GM23338 (cell line): ENCODE measurements around the gene FLNB. TPM values are rescaled to one million over a fixed set of nuclear protein-coding genes. Genes with fewer than 3 reads are reported as not detected.

ENCODE experiments used
- ATAC-seq: fragments of 200-7000 bp; cut with Tn5 transposase; 3 replicates; pipeline ENCODE4 v1.9.1; 2020
- DNase-seq: peaks from one replicate; pipeline ENCODE4 v3.0.0-alpha.2; 2015; ENCODE audit warnings: low spot score
- H2AFZ ChIP-seq: fragments of 200-600 bp; sonication (generic); 2 replicates; pipeline ENCODE4 v1.8.0; 2016; ENCODE audit warnings: antibody characterized with exemption, mild to moderate bottlenecking, moderate library complexity
- H3F3A ChIP-seq: fragments of 200-600 bp; sonication (generic); replicated peaks from 2 replicates; pipeline ENCODE4 v1.8.0; 2017; ENCODE audit warnings: antibody characterized with exemption, mixed run types, low read depth
- H3K27ac ChIP-seq: fragments of 200-600 bp; sonication (generic); 2 replicates; pipeline ENCODE4 v1.6.1; 2016; ENCODE audit warnings: low read depth
- H3K27me3 ChIP-seq: fragments of 200-600 bp; sonication (generic); 2 replicates; pipeline ENCODE4 v1.8.0; 2016; ENCODE audit warnings: mild to moderate bottlenecking, mixed run types, moderate library complexity; ENCODE audit not compliant: insufficient read depth
- H3K36me3 ChIP-seq: fragments of 200-600 bp; sonication (generic); 2 replicates; pipeline ENCODE4 v1.8.0; 2016; ENCODE audit warnings: mild to moderate bottlenecking; ENCODE audit not compliant: insufficient read depth
- H3K4me1 ChIP-seq: fragments of 200-600 bp; sonication (generic); 2 replicates; pipeline ENCODE4 v1.8.0; 2016; ENCODE audit warnings: mild to moderate bottlenecking, moderate library complexity; ENCODE audit not compliant: insufficient read depth
- H3K4me2 ChIP-seq: fragments of 200-600 bp; sonication (generic); 2 replicates; pipeline ENCODE4 v1.7.1; 2017; ENCODE audit warnings: mixed run types
- H3K4me3 ChIP-seq: fragments of 200-600 bp; sonication (generic); 2 replicates; pipeline ENCODE4 v1.6.1; 2016; ENCODE audit warnings: mixed run types
- H3K79me2 ChIP-seq: fragments of 200-600 bp; sonication (generic); replicated peaks from 2 replicates; pipeline ENCODE4 v1.8.0; 2017; ENCODE audit warnings: mild to moderate bottlenecking; ENCODE audit not compliant: insufficient read depth
- H3K9me2 ChIP-seq: fragments of 200-600 bp; sonication (generic); 2 replicates; pipeline ENCODE4 v1.8.0; 2017; ENCODE audit not compliant: insufficient read depth
- H4K20me1 ChIP-seq: fragments of 200-600 bp; sonication (generic); replicated peaks from 2 replicates; pipeline ENCODE4 v1.8.0; 2017; ENCODE audit warnings: mild to moderate bottlenecking; ENCODE audit not compliant: insufficient read depth
- H3K27ac Mint-ChIP-seq: 2 replicates; pipeline ENCODE4 v1.8.0; 2020; ENCODE audit warnings: inconsistent platforms, mild to moderate bottlenecking, moderate library complexity, mixed read lengths
- H3K27me3 Mint-ChIP-seq: 3 replicates; pipeline ENCODE4 v1.8.0; 2022; ENCODE audit warnings: low read depth, mild to moderate bottlenecking, moderate library complexity, mixed read lengths, inconsistent platforms; ENCODE audit not compliant: insufficient read depth, poor library complexity
- H3K36me3 Mint-ChIP-seq: 3 replicates; pipeline ENCODE4 v1.8.0; 2021; ENCODE audit warnings: low read depth, mild to moderate bottlenecking, inconsistent platforms, moderate library complexity, mixed read lengths
- H3K4me1 Mint-ChIP-seq: 3 replicates; pipeline ENCODE4 v1.8.0; 2020; ENCODE audit warnings: mild to moderate bottlenecking, inconsistent platforms, mixed read lengths
- H3K4me3 Mint-ChIP-seq: 3 replicates; pipeline ENCODE4 v1.8.0; 2021; ENCODE audit warnings: moderate library complexity, mild to moderate bottlenecking, inconsistent platforms, mixed read lengths
- H3K9me3 Mint-ChIP-seq: 3 replicates; pipeline ENCODE4 v1.8.0; 2020; ENCODE audit warnings: moderate library complexity, mild to moderate bottlenecking, inconsistent platforms, mixed read lengths
- CREB1 ChIP-seq: fragments of 250-450 bp; sonication (Bioruptor Pico); IDR thresholded peaks from 2 replicates; pipeline ENCODE4 v1.5.0; 2020; ENCODE audit warnings: low read depth, mild to moderate bottlenecking, moderate library complexity
- EZH2 ChIP-seq: fragments of 200-600 bp; sonication (generic); IDR thresholded peaks from one replicate; pipeline ENCODE4 v1.8.0; 2017; ENCODE audit warnings: antibody characterized with exemption, mild to moderate bottlenecking, low read depth; ENCODE audit not compliant: unreplicated experiment
- EZH2phosphoT487 ChIP-seq: fragments of 200-600 bp; sonication (generic); IDR thresholded peaks from one replicate; pipeline ENCODE4 v1.8.1; 2018; ENCODE audit warnings: antibody characterized with exemption; ENCODE audit not compliant: unreplicated experiment
- JUNB ChIP-seq: IDR thresholded peaks from one replicate; pipeline ENCODE4 v1.6.1; 2016; ENCODE audit warnings: antibody characterized with exemption; ENCODE audit not compliant: unreplicated experiment
- NANOG ChIP-seq: IDR thresholded peaks from 2 replicates; pipeline ENCODE4 v1.6.1; 2016; ENCODE audit warnings: antibody characterized with exemption, borderline replicate concordance
- POLR2AphosphoS5 ChIP-seq: IDR thresholded peaks from 2 replicates; pipeline ENCODE4 v1.6.1; 2016; ENCODE audit warnings: antibody characterized with exemption, low read depth
- STAT1 ChIP-seq: IDR thresholded peaks from one replicate; pipeline ENCODE4 v1.6.1; 2016; ENCODE audit warnings: antibody characterized with exemption; ENCODE audit not compliant: unreplicated experiment
- ZNF114 ChIP-seq: fragments of 250-450 bp; sonication (Bioruptor Pico); IDR thresholded peaks from 2 replicates; pipeline ENCODE4 v1.5.0; 2020; ENCODE audit warnings: mild to moderate bottlenecking, moderate library complexity
- ZNF331 ChIP-seq: fragments of 250-450 bp; sonication (Bioruptor Pico); IDR thresholded peaks from 2 replicates; pipeline ENCODE4 v1.5.0; 2020; ENCODE audit warnings: low read depth, mild to moderate bottlenecking, moderate library complexity
- polyA plus RNA-seq: library from polyadenylated mRNA; unstranded; fragments of >200 nt; fragmentation: Nextera tagmentation; extraction: Ambion mirVana; gene quantifications from 2 replicates; pipeline ENCODE4 v1.2.1, GENCODE V29; 2016
- total RNA-seq: library from RNA; depleted of rRNA; stranded (reverse); fragments of >200 nt; shearing (Covaris generic); gene quantifications from 2 replicates; pipeline ENCODE4 v1.2.3, GENCODE V29; 2014
- TF ChIP-seq, protein P1 (sequence below), 2 experiments: fragments of 200-600 bp in 1 of 2; sonication (generic) in 1 of 2; conservative IDR thresholded peaks; 2 replicates each; pipeline versions ENCODE4 v1.5.1 to v1.6.1; 2016 to 2017; ENCODE audit warnings: antibody characterized with exemption in 2 of 2, low read depth in 2 of 2, mild to moderate bottlenecking in 2 of 2, moderate library complexity in 1 of 2
- TF ChIP-seq, protein P2 (sequence below): fragments of 250-450 bp; sonication (Bioruptor Pico); IDR thresholded peaks from 2 replicates; pipeline ENCODE4 v1.5.0; 2020; ENCODE audit warnings: mild to moderate bottlenecking, moderate library complexity
- TF ChIP-seq, protein P3 (sequence below): IDR thresholded peaks from one replicate; pipeline ENCODE4 v1.6.1; 2018; ENCODE audit warnings: antibody characterized with exemption; ENCODE audit not compliant: unreplicated experiment
- TF ChIP-seq, protein P4 (sequence below): IDR thresholded peaks from 2 replicates; pipeline ENCODE4 v1.6.1; 2016; ENCODE audit warnings: antibody characterized with exemption

The FLNB gene
- total and polyA plus RNA-seq, 2 experiments from 2014 or later = 39.7 to 179 TPM

- Histone ChIP-seq H3K27ac (peak overlapping the region; percentile 72; the same call in 1 of the 2 replicates), H2AFZ (no peak overlapping the region), H3K36me3 (no peaks in the 10 kb centered on the region), H3K79me2 (peaks cover 97% of the 10 kb centered on the region), H3K4me1 (peaks cover 43% of the 10 kb centered on the region), H4K20me1 (peaks cover 9% of the 10 kb centered on the region; the same call in 1 of the 2 replicates), H3K4me3 (no peak overlapping the region), H3K4me2 (no peak overlapping the region), H3K9me2 (no peaks in the 10 kb centered on the region), H3F3A (no peaks in the 10 kb centered on the region), H3K27me3 (no peaks in the 10 kb centered on the region)
- TF ChIP-seq, protein P1, sequence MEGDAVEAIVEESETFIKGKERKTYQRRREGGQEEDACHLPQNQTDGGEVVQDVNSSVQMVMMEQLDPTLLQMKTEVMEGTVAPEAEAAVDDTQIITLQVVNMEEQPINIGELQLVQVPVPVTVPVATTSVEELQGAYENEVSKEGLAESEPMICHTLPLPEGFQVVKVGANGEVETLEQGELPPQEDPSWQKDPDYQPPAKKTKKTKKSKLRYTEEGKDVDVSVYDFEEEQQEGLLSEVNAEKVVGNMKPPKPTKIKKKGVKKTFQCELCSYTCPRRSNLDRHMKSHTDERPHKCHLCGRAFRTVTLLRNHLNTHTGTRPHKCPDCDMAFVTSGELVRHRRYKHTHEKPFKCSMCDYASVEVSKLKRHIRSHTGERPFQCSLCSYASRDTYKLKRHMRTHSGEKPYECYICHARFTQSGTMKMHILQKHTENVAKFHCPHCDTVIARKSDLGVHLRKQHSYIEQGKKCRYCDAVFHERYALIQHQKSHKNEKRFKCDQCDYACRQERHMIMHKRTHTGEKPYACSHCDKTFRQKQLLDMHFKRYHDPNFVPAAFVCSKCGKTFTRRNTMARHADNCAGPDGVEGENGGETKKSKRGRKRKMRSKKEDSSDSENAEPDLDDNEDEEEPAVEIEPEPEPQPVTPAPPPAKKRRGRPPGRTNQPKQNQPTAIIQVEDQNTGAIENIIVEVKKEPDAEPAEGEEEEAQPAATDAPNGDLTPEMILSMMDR (conservative IDR thresholded peaks at IDR 0.05; ENCODE audit: low read depth in 2 of 2) = no peak
- TF ChIP-seq, protein P2, sequence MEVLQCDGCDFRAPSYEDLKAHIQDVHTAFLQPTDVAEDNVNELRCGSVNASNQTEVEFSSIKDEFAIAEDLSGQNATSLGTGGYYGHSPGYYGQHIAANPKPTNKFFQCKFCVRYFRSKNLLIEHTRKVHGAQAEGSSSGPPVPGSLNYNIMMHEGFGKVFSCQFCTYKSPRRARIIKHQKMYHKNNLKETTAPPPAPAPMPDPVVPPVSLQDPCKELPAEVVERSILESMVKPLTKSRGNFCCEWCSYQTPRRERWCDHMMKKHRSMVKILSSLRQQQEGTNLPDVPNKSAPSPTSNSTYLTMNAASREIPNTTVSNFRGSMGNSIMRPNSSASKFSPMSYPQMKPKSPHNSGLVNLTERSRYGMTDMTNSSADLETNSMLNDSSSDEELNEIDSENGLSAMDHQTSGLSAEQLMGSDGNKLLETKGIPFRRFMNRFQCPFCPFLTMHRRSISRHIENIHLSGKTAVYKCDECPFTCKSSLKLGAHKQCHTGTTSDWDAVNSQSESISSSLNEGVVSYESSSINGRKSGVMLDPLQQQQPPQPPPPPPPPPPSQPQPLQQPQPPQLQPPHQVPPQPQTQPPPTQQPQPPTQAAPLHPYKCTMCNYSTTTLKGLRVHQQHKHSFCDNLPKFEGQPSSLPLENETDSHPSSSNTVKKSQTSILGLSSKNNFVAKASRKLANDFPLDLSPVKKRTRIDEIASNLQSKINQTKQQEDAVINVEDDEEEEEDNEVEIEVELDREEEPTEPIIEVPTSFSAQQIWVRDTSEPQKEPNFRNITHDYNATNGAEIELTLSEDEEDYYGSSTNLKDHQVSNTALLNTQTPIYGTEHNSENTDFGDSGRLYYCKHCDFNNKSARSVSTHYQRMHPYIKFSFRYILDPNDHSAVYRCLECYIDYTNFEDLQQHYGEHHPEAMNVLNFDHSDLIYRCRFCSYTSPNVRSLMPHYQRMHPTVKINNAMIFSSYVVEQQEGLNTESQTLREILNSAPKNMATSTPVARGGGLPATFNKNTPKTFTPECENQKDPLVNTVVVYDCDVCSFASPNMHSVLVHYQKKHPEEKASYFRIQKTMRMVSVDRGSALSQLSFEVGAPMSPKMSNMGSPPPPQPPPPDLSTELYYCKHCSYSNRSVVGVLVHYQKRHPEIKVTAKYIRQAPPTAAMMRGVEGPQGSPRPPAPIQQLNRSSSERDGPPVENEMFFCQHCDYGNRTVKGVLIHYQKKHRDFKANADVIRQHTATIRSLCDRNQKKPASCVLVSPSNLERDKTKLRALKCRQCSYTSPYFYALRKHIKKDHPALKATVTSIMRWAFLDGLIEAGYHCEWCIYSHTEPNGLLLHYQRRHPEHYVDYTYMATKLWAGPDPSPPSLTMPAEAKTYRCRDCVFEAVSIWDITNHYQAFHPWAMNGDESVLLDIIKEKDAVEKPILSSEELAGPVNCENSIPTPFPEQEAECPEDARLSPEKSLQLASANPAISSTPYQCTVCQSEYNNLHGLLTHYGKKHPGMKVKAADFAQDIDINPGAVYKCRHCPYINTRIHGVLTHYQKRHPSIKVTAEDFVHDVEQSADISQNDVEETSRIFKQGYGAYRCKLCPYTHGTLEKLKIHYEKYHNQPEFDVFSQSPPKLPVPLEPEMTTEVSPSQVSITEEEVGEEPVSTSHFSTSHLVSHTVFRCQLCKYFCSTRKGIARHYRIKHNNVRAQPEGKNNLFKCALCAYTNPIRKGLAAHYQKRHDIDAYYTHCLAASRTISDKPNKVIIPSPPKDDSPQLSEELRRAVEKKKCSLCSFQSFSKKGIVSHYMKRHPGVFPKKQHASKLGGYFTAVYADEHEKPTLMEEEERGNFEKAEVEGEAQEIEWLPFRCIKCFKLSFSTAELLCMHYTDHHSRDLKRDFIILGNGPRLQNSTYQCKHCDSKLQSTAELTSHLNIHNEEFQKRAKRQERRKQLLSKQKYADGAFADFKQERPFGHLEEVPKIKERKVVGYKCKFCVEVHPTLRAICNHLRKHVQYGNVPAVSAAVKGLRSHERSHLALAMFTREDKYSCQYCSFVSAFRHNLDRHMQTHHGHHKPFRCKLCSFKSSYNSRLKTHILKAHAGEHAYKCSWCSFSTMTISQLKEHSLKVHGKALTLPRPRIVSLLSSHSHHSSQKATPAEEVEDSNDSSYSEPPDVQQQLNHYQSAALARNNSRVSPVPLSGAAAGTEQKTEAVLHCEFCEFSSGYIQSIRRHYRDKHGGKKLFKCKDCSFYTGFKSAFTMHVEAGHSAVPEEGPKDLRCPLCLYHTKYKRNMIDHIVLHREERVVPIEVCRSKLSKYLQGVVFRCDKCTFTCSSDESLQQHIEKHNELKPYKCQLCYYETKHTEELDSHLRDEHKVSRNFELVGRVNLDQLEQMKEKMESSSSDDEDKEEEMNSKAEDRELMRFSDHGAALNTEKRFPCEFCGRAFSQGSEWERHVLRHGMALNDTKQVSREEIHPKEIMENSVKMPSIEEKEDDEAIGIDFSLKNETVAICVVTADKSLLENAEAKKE = no peak
- TF ChIP-seq ZNF331 (CRISPR knock-in tag) = no peak
- no peak for TF ChIP-seq STAT1
- no peak for TF ChIP-seq JUNB
- no peak for TF ChIP-seq ZNF114 (CRISPR knock-in tag)
- no peak for TF ChIP-seq NANOG
- TF ChIP-seq, protein P3, sequence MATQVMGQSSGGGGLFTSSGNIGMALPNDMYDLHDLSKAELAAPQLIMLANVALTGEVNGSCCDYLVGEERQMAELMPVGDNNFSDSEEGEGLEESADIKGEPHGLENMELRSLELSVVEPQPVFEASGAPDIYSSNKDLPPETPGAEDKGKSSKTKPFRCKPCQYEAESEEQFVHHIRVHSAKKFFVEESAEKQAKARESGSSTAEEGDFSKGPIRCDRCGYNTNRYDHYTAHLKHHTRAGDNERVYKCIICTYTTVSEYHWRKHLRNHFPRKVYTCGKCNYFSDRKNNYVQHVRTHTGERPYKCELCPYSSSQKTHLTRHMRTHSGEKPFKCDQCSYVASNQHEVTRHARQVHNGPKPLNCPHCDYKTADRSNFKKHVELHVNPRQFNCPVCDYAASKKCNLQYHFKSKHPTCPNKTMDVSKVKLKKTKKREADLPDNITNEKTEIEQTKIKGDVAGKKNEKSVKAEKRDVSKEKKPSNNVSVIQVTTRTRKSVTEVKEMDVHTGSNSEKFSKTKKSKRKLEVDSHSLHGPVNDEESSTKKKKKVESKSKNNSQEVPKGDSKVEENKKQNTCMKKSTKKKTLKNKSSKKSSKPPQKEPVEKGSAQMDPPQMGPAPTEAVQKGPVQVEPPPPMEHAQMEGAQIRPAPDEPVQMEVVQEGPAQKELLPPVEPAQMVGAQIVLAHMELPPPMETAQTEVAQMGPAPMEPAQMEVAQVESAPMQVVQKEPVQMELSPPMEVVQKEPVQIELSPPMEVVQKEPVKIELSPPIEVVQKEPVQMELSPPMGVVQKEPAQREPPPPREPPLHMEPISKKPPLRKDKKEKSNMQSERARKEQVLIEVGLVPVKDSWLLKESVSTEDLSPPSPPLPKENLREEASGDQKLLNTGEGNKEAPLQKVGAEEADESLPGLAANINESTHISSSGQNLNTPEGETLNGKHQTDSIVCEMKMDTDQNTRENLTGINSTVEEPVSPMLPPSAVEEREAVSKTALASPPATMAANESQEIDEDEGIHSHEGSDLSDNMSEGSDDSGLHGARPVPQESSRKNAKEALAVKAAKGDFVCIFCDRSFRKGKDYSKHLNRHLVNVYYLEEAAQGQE = no peak
- TF ChIP-seq EZH2 = no peak
- TF ChIP-seq POLR2AphosphoS5 = no peak
- TF ChIP-seq EZH2phosphoT487 = no peak
- no peak for TF ChIP-seq CREB1 (CRISPR knock-in tag)
- TF ChIP-seq, protein P4, sequence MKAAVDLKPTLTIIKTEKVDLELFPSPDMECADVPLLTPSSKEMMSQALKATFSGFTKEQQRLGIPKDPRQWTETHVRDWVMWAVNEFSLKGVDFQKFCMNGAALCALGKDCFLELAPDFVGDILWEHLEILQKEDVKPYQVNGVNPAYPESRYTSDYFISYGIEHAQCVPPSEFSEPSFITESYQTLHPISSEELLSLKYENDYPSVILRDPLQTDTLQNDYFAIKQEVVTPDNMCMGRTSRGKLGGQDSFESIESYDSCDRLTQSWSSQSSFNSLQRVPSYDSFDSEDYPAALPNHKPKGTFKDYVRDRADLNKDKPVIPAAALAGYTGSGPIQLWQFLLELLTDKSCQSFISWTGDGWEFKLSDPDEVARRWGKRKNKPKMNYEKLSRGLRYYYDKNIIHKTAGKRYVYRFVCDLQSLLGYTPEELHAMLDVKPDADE = no peak
- Mint-ChIP-seq H3K36me3 (no peaks in the 10 kb centered on the region), H3K4me1 (peaks cover 49% of the 10 kb centered on the region), H3K4me3 (no peak overlapping the region), H3K27me3 (peaks cover 19% of the 10 kb centered on the region), H3K27ac (peak overlapping the region; percentile 67), H3K9me3 (no peaks in the 10 kb centered on the region)
- no peak for ATAC-seq
- no peak for DNase-seq
These were observed 43.0 kb downstream of the FLNB start for GRCh38 chr3:58051196-58051595.
